ENCODE data around the gene BRCA2. TPM values are rescaled to one million over a fixed set of nuclear protein-coding genes. Genes with fewer than 3 reads are reported as not detected.
A peak's percentile ranks its signal among the peaks of the same experiment; 100 is the strongest.

Gene BRCA2
- total RNA-seq, 2 donors from 2014 or later = 2.9 to 4.8 TPM

DNA sequence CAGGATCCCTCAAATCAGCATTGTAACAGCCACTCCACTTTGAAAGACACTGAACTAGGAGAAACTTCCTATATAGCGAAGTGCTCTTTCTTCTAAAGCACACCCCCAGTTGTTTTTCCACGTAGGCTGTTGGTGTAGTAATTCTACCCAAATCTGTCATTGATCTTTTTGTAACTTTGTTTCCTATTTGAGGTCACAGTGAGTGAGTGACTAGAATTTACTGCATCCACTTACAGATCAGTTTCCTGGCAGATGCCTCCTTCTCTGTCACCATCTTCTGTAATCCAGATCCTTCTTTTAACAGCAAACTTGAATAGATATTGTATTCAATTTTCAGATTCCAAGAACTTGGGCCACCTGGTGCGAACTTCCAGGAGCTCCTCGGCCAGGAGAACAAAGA lies 15.4 kb upstream of the BRCA2 start:
- no peak for ATAC-seq
- peaks cover 11% of the 10 kb centered on the region for H3K4me1 Mint-ChIP-seq
- H3K4me3 Mint-ChIP-seq = no peak overlapping the region
- no peaks in the 10 kb centered on the region for H3K9me3 ChIP-seq (ENCODE audit: control insufficient read depth, low read length, poor library complexity, severe bottlenecking)
- peaks cover 3% of the 10 kb centered on the region for H3K36me3 Mint-ChIP-seq (ENCODE audit: low read depth)
- peaks cover 6% of the 10 kb centered on the region for H3K27me3 Mint-ChIP-seq
- DNase-seq = no peak
- H3K27ac Mint-ChIP-seq = no peak overlapping the region

- peaks cover 11% of the 10 kb centered on the region for H3K4me1 Mint-ChIP-seq
- H3K27ac Mint-ChIP-seq = no peak overlapping the region
- peaks cover 6% of the 10 kb centered on the region for H3K27me3 Mint-ChIP-seq
- H3K36me3 Mint-ChIP-seq (ENCODE audit: low read depth) = peaks cover 3% of the 10 kb centered on the region
- no peak for ATAC-seq
- H3K9me3 ChIP-seq (ENCODE audit: control insufficient read depth, low read length, poor library complexity, severe bottlenecking) = no peaks in the 10 kb centered on the region
- DNase-seq = no peak
- no peak overlapping the region for H3K4me3 Mint-ChIP-seq
These were observed 14.9 kb upstream of the BRCA2 start for GRCh38 chr13:32300406-32300805.

- H3K9me3 ChIP-seq (ENCODE audit: control insufficient read depth, low read length, poor library complexity, severe bottlenecking) = no peaks in the 10 kb centered on the region
- Mint-ChIP-seq H3K36me3 (ENCODE audit: low read depth) (peaks cover 3% of the 10 kb centered on the region), H3K4me1 (peaks cover 11% of the 10 kb centered on the region), H3K4me3 (no peak overlapping the region), H3K27me3 (peaks cover 6% of the 10 kb centered on the region), H3K27ac (no peak overlapping the region)
- DNase-seq = no peak
- no peak for ATAC-seq
These were observed 14.4 kb upstream of the BRCA2 start for GRCh38 chr13:32300920-32301319.

DNA sequence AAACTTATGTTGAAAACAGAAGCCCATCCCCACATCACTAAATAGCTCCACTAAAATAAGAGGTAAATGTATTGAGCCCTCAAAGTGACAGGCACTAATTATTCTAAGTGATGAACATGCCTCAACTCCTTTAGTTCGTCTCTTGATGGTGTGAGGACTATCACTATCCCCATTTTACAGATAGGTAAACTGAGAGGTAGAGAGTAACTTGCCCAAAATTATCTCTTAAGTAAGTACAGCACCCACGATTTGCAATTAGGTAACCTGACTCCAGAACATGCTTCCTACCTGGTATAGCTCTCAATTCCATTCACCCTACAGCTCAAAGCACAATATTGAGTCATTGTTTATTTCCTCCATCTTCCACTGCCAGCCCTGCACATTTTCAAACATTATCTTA lies 12.8 kb upstream of the BRCA2 start:
- H3K27me3 Mint-ChIP-seq = peaks cover 6% of the 10 kb centered on the region
- H3K4me3 Mint-ChIP-seq = no peak overlapping the region
- peaks cover 3% of the 10 kb centered on the region for H3K36me3 Mint-ChIP-seq (ENCODE audit: low read depth)
- H3K9me3 ChIP-seq (ENCODE audit: control insufficient read depth, low read length, poor library complexity, severe bottlenecking) = no peaks in the 10 kb centered on the region
- H3K4me1 Mint-ChIP-seq = peaks cover 11% of the 10 kb centered on the region
- no peak for DNase-seq
- ATAC-seq = no peak
- no peak overlapping the region for H3K27ac Mint-ChIP-seq

DNA sequence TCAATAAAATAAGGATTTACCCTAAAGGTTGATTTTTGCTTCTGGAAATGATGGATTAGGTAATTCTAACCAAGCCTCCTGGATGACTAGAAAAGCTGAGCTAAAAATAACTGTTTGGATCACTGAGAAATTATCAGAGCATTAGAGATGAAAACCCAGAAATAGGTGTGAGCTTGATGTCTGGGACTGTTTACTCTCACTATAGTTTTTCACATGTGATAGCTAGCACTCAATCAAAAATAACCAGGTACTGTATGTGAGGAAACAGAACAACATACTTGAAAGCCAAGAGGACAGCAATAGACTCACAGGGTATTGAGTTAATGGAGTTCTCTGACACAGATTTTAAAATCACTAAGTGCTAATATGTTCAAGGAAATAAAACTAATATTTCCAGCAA lies 9.7 kb upstream of the BRCA2 start:
- no peaks in the 10 kb centered on the region for H3K9me3 ChIP-seq (ENCODE audit: control insufficient read depth, low read length, poor library complexity, severe bottlenecking)
- Mint-ChIP-seq H3K36me3 (ENCODE audit: low read depth) (no peaks in the 10 kb centered on the region), H3K4me1 (peaks cover 12% of the 10 kb centered on the region), H3K4me3 (no peak overlapping the region), H3K27me3 (no peaks in the 10 kb centered on the region), H3K27ac (no peak overlapping the region)
- DNase-seq = no peak
- ATAC-seq = no peak

- DNase-seq = no peak
- peak; percentile 29 for ATAC-seq
- Mint-ChIP-seq H3K36me3 (ENCODE audit: low read depth) (no peaks in the 10 kb centered on the region), H3K4me1 (peaks cover 12% of the 10 kb centered on the region), H3K4me3 (peak overlapping the region; percentile 7), H3K27me3 (no peaks in the 10 kb centered on the region), H3K27ac (no peak overlapping the region)
- no peaks in the 10 kb centered on the region for H3K9me3 ChIP-seq (ENCODE audit: control insufficient read depth, low read length, poor library complexity, severe bottlenecking)
These were observed 5.8 kb upstream of the BRCA2 start for GRCh38 chr13:32309312-32310133.

- H3K36me3 Mint-ChIP-seq (ENCODE audit: low read depth) = no peaks in the 10 kb centered on the region
- peaks cover 16% of the 10 kb centered on the region for H3K4me1 Mint-ChIP-seq
- DNase-seq = no peak
- no peak overlapping the region for H3K4me3 Mint-ChIP-seq
- ATAC-seq = peak; percentile 61
- H3K27me3 Mint-ChIP-seq = no peaks in the 10 kb centered on the region
- no peak overlapping the region for H3K27ac Mint-ChIP-seq
- no peaks in the 10 kb centered on the region for H3K9me3 ChIP-seq (ENCODE audit: control insufficient read depth, low read length, poor library complexity, severe bottlenecking)
These were observed 5.1 kb upstream of the BRCA2 start for GRCh38 chr13:32310134-32310706.

DNA sequence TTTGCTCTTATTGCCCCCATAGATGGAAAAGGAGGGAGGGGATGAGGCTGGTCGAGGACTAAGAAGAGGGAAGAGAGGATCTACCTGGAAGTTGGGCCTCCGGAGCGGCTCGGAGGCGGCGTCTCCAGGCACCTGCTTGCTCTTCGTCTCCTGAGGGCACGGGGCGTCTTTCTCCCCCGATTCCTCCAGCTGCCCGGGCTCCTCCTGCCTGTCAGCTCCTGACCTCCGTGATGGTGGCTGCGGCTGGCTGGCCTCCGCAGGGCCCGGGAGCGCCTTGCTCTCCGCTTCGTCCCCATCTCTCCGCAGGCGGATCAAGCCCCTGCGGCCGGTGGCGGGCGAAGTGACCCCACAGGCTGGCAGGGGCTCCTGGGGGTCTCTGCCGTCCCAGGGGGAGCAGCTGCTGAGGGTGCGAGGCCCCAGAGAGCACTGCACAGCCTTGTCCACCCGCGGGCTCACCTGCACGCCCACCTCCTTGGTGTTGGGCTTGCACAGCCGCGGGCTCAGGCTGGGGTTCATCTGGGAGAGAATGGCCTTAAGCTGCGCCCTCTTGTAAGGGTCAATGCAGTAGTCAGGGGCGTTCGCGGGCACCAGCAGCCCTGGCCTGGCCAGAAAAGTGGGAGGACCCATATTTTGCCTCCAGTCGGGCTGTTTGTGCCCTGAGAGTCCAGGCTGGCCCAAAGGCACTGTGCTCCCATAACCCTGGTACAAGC lies 4.0 kb upstream of the BRCA2 start:
- no peaks in the 10 kb centered on the region for H3K36me3 Mint-ChIP-seq (ENCODE audit: low read depth)
- H3K4me3 Mint-ChIP-seq = no peak overlapping the region
- DNase-seq (no peak), ATAC-seq (no peak)
- H3K9me3 ChIP-seq (ENCODE audit: control insufficient read depth, low read length, poor library complexity, severe bottlenecking) = no peaks in the 10 kb centered on the region
- H3K4me1 Mint-ChIP-seq = peaks cover 16% of the 10 kb centered on the region
- no peak overlapping the region for H3K27ac Mint-ChIP-seq
- no peaks in the 10 kb centered on the region for H3K27me3 Mint-ChIP-seq

DNA sequence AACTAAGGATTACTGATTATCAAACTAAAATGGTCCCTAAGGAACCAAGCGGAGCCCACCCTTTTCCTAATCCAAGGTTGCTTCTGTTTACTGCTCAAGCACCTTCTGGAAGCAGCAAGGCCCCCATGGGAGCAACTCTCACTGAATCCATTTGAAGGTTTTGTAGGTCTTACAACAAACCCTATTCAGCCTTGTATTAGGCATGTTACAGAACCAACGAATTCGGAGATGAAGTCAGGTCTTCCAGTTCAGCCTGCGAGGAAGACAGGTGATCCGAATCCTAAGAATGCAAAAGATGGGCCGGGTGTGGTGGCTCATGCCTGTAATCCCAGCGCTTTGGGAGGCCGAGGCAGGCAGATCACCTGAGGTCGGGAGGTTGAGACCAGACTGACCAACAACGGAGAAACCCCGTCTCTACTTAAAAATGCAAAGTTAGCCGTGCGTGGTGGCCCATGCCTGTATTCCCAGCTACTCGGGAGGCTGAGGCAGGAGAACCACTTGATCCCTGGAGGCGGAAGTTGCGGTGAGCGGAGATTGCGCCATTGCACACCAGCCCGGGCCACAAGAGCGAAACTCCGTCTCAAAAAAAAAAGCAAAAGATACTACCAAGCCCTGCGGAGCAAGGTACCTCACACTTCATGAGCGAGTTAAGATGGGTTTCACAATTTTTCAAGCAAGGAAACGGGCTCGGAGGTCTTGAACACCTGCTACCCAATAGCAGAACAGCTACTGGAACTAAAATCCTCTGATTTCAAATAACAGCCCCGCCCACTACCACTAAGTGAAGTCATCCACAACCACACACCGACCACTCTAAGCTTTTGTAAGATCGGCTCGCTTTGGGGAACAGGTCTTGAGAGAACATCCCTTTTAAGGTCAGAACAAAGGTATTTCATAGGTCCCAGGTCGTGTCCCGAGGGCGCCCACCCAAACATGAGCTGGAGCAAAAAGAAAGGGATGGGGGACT lies 754 bp upstream of the BRCA2 start:
- DNase-seq (peak; percentile 14 to 37 (median 32)), ATAC-seq (peak; percentile 76)
- no peaks in the 10 kb centered on the region for H3K36me3 Mint-ChIP-seq (ENCODE audit: low read depth)
- H3K9me3 ChIP-seq (ENCODE audit: control insufficient read depth, low read length, poor library complexity, severe bottlenecking) = no peaks in the 10 kb centered on the region
- H3K27ac Mint-ChIP-seq = peak overlapping the region; percentile 98
- no peaks in the 10 kb centered on the region for H3K27me3 Mint-ChIP-seq
- H3K4me3 Mint-ChIP-seq = peak overlapping the region; percentile 95
- peaks cover 11% of the 10 kb centered on the region for H3K4me1 Mint-ChIP-seq

DNA sequence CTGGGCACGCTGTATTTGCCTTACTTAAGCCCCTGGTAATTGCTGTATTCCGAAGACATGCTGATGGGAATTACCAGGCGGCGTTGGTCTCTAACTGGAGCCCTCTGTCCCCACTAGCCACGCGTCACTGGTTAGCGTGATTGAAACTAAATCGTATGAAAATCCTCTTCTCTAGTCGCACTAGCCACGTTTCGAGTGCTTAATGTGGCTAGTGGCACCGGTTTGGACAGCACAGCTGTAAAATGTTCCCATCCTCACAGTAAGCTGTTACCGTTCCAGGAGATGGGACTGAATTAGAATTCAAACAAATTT lies 676 bp downstream of the BRCA2 start:
- peak overlapping the region; percentile 98 for H3K27ac Mint-ChIP-seq
- peak overlapping the region; percentile 95 for H3K4me3 Mint-ChIP-seq
- no peak for DNase-seq
- peak; percentile 1 for ATAC-seq
- no peaks in the 10 kb centered on the region for H3K9me3 ChIP-seq (ENCODE audit: control insufficient read depth, low read length, poor library complexity, severe bottlenecking)
- no peaks in the 10 kb centered on the region for H3K27me3 Mint-ChIP-seq
- no peaks in the 10 kb centered on the region for H3K36me3 Mint-ChIP-seq (ENCODE audit: low read depth)
- peaks cover 9% of the 10 kb centered on the region for H3K4me1 Mint-ChIP-seq

GRCh38 chr13:32316501-32316900 lies 1.2 kb downstream of the BRCA2 start:
- no peak overlapping the region for H3K27ac Mint-ChIP-seq
- no peaks in the 10 kb centered on the region for H3K27me3 Mint-ChIP-seq
- peak overlapping the region; percentile 43 for H3K4me3 Mint-ChIP-seq
- no peak for DNase-seq
- H3K9me3 ChIP-seq (ENCODE audit: control insufficient read depth, low read length, poor library complexity, severe bottlenecking) = no peaks in the 10 kb centered on the region
- peaks cover 9% of the 10 kb centered on the region for H3K4me1 Mint-ChIP-seq
- ATAC-seq = no peak
- no peaks in the 10 kb centered on the region for H3K36me3 Mint-ChIP-seq (ENCODE audit: low read depth)

DNA sequence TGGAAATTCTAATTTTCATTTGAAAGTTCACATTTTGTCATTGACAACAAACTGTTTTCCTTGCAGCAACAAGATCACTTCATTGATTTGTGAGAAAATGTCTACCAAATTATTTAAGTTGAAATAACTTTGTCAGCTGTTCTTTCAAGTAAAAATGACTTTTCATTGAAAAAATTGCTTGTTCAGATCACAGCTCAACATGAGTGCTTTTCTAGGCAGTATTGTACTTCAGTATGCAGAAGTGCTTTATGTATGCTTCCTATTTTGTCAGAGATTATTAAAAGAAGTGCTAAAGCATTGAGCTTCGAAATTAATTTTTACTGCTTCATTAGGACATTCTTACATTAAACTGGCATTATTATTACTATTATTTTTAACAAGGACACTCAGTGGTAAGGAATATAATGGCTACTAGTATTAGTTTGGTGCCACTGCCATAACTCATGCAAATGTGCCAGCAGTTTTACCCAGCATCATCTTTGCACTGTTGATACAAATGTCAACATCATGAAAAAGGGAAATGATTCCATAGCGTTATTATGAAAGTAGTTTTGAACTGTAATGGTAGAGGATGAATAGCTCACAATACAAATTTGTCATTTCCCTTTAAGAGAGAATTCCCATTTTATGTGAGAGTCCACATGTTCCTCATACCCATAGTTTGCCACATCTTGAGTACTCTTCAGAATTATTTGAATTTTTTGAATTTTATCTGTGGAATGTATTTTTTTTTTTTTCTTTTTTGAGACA lies 2.6 kb downstream of the BRCA2 start:
- Mint-ChIP-seq H3K27me3 (no peaks in the 10 kb centered on the region), H3K27ac (no peak overlapping the region), H3K36me3 (ENCODE audit: low read depth) (no peaks in the 10 kb centered on the region), H3K4me3 (no peak overlapping the region), H3K4me1 (peaks cover 12% of the 10 kb centered on the region)
- H3K9me3 ChIP-seq (ENCODE audit: control insufficient read depth, low read length, poor library complexity, severe bottlenecking) = no peaks in the 10 kb centered on the region
- DNase-seq (no peak), ATAC-seq (no peak)

All from T-helper 17 cell (primary cell).